DMS79 (cell line): ENCODE results near the gene ZSWIM3.
A peak's percentile ranks its signal among the peaks of the same experiment; 100 is the strongest.
"Not testable (repeated sequence)": the region's sequence is repeated elsewhere in the genome, so short reads cannot be mapped to it uniquely, and the experiment has no call there.

Experiments
- DNase-seq: peaks from one replicate; lab custom pipeline; 2025; lab: John Stamatoyannopoulos, UW

ZSWIM3 gene

DNA sequence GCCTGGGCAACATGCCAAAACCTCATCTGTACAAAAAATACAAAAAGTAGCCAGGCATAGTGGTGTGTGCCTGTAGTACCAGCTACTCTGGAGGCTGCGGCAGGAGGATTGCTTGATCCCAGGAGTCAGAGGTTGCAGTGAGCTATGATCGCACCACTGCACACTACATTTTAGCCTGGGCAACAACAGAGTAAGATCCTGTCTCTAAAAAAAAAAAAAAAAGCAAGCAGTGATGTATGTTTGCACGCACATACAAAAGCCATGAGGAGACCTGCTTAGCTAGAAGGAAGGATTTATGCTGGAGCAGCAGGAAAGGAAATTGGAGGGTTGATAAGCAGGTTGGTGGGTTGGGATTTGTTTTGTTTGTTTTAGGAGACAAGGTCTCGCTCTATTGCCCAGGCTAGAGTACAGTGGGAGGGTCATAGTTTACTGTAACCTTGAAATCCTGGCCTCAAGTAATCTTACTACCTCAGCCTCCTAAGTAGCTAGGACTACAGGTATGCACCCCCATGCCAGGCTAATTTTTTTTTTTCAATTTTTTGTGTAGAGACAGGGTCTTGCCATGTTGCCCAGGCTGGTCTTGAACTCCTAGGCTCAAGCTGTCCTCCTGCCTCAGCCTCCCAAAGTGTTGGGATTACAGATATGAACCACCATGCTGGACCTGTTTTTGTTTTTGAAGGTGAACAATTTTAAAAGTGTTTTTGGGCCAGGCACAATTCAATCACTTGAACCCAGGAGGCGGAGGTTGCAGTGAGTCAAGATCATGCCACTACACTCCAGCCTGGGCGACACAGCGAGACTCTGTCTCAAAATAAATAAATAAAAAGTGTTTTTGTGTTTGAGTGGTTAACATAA is 4.0 kb downstream of the ZSWIM3 start:
- no peak for DNase-seq

DNA sequence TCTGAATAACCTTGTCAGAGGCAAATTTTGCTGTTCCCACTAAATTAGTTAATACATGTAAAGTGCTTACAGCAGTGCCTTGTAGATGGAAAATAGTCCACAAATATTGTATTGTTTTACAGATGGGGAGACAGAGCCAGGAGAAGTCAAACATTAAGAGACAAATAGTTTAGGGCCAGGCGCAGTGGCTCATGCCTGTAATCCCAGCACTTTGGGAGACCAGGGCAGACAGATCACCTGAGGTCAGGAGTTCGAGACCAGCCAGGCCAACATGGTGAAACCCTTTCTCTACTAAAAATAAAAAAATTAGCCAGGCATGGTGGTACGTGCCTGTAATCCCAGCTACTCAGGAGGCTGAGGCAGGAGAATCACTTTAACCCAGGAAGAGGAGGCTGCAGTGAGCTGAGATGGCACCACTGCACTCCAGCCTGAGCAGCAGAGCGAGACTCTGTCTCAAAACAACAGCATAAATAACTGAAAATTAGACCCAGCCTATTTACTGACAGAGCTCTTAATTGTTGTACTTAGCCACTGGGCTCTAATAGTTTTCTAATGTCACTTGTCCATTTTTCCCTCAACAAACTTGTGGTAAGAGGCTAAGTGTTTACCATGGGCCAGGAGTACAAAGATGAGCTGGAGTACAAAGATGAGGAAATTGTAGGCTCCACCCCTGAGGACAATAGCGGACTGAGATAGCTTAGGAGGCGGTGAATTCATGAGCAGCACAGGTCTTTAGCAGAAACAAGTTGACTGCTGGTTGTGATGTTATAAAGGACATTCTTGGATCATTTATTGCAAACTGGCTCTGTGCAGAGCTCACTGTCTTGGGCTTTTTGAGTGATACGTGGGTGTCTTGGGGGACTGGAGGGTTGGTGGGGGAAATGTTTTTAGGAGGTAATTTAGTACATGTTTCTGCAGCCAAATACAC is 6.4 kb downstream of the ZSWIM3 start:
- no peak for DNase-seq

- DNase-seq, result no peak
Observed at GRCh38 chr20:45866454-45866853, 9.0 kb downstream of the ZSWIM3 start.

DNA sequence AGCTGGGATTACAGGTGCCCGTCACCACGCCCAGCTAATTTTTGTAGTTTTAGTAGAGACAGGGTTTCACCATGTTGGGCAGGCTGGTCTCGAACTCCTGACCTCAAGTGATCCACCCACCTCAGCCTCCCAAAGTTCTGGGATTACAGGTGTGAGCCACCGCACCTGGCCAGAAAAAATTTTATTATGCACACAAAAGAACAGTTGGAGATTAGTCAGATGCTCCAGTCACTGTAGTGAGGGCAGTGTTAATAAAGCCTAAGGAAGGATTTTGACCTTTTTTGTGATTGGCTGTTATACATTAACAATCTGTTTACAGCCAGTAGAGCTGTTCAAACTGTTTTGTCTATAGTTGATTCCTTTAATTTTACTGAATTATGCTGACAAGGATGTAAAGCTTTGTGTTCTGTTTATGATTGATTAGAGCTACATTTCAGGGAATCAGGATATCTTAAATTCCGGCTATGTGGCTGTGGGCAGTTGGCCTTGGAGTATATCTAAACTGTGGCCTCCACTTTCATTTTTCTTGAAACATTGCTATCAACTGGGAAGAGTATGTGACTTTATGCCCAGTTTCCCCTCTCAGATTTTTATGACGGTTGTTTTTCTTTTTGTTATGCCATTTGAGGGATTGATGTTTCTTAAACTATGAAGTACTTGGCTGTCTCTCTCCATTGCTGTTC is 9.9 kb downstream of the ZSWIM3 start:
- no peak for DNase-seq

DNA sequence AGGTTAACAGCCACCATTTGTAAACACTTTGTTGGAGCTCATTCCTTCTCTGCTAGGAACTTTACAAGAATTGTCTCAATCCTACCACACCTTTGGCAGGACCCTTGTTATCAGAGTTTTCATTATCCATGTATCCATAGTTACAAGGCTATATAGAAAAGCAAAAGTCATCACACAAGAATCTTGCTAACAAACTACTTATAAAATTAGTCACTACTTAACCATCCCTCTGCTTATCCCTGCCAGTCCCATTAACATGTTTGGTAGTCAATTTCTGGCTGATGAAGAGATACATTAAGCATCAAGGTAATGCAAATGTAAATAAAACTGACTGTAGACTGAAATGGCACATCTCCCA is 10.4 kb downstream of the ZSWIM3 start:
- DNase-seq, result no peak

DNA sequence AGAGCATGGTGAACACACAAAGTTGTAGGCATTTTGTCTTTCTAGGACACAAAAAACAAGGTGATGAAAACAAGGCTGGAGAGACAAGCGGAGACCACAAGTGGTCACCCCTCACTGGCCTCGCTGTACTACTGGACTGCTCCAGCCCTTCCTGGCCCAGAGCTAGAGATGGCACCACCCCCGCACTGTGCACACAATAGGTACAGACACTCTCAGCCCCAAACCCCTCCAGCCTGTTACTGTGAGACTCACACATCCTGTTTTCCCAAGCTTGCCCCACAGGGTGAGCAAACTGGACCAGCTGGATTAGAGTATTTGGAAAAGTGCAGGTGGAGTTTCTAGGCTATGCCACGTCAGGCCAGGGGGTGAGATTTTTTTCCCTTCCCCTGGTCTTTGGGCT is 15.2 kb downstream of the ZSWIM3 start:
- DNase-seq, result no peak

GRCh38 chr20:45873409-45874103 is 16.1 kb downstream of the ZSWIM3 start:
- DNase-seq, result no peak

- not testable (repeated sequence) for DNase-seq
Observed at GRCh38 chr20:45874104-45874481, 16.7 kb downstream of the ZSWIM3 start.

GRCh38 chr20:45874576-45874975 is 17.2 kb downstream of the ZSWIM3 start:
- no peak for DNase-seq

DNA sequence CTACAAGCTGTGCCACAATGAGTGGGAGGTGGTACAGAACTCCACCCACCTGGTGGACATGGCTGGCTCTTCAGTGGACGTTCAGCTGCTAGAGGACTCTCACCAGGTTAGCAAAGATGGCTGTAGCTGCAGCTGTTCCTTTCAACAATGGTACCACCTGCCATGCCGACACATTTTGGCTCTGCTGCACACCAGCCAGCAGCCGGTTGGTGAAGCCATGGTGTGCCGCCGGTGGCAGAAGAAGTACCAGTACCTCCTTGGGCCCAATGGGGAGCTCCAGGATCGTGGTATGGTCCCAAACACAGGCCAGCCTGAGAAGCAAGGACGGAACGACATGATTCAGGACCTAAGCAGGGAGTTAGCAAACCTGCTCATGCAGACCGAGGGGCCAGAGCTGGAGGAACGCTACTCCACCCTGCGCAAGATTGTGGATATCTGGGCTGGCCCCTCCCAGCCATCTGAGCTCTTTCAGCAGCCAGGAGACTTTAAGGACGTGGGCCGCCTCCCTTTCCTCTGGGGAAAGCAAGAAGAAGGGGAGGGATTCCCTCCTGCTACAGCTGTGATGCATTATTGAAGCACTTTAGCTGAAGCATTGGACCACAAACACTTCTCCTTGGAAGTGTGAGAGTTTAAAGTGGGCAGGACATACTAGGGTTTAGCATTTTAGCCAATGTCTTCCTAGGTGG is 20.8 kb downstream of the ZSWIM3 start:
- no peak for DNase-seq

DNA sequence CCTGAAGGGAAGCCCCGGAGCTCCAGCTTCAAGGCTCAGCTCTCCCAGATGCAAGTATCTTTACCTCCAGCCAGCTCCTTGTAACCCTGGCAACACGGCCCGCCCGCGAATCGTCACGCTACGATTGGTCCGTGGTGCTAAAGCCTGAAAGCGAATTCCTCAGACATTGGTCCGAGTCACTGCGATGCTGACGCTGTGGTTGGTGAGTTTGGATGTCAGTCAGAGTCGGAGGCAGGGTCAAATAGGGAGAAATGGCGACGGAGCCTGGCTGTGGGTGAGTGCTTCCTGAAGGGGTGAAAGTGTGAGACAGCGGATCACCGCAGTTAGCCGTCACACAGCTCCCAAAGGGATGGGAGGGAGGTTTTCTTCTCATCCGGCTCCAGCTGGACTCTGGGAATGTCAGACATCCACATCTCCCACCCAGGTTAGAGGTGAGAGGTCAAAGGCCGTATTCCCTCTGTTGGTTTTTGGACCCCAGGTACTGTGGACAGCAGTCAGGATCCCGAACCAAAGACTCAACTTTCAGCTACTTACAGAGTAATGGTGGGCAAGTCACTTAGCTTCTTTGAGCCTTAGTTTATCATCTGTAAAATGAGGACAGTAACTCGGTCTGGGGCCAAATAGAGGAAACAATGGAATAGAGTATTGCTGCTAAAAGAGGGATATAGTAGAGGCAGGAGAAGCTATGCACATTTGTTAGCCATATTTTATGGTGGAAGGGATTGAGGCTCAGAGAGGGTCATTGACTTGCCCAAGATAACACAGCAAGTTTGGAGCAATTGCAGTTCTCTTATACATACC is 23.8 kb downstream of the ZSWIM3 start, which contains the start of gene ZSWIM1:
Gene ZSWIM1, plus strand, starts transcription at position 240 of the 801 bp plus-strand sequence. CDS start 1,366 bp downstream, outside the sequence.
- DNase-seq, result peak; percentile 90

DNA sequence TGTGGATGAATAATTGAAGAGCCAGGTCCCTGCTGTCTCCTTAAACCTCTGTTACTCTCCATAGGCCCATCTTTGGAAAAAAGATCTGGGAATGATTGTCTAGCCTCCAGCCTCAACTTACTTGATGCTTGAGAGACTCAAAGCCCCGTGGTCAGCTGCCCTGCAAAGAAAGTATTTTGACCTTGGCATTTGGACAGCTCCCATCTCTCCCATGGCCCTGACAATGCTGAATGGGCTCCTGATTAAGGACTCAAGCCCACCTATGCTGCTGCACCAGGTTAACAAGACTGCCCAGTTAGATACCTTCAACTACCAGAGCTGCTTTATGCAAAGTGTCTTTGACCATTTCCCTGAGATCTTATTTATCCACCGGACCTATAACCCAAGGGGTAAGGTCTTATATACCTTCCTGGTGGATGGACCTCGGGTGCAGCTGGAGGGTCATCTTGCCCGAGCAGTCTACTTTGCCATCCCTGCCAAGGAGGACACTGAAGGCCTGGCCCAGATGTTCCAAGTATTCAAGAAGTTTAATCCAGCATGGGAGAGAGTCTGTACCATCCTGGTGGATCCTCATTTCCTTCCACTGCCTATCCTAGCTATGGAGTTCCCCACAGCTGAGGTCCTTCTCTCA is 25.2 kb downstream of the ZSWIM3 start:
- no peak for DNase-seq

- DNase-seq, result no peak
Observed at GRCh38 chr20:45883100-45883469, 25.7 kb downstream of the ZSWIM3 start.

- DNase-seq, result no peak
Observed at GRCh38 chr20:45886590-45887345, 29.4 kb downstream of the ZSWIM3 start.

- DNase-seq, result no peak
Observed at GRCh38 chr20:45887346-45887715, 29.9 kb downstream of the ZSWIM3 start, which contains the start of gene SPATA25. SPATA25 (minus strand) TSS chr20:45887622; CDS start chr20:45887590, 32 bp downstream.

GRCh38 chr20:45888681-45889080 is 31.3 kb downstream of the ZSWIM3 start:
- DNase-seq, result no peak

DNA sequence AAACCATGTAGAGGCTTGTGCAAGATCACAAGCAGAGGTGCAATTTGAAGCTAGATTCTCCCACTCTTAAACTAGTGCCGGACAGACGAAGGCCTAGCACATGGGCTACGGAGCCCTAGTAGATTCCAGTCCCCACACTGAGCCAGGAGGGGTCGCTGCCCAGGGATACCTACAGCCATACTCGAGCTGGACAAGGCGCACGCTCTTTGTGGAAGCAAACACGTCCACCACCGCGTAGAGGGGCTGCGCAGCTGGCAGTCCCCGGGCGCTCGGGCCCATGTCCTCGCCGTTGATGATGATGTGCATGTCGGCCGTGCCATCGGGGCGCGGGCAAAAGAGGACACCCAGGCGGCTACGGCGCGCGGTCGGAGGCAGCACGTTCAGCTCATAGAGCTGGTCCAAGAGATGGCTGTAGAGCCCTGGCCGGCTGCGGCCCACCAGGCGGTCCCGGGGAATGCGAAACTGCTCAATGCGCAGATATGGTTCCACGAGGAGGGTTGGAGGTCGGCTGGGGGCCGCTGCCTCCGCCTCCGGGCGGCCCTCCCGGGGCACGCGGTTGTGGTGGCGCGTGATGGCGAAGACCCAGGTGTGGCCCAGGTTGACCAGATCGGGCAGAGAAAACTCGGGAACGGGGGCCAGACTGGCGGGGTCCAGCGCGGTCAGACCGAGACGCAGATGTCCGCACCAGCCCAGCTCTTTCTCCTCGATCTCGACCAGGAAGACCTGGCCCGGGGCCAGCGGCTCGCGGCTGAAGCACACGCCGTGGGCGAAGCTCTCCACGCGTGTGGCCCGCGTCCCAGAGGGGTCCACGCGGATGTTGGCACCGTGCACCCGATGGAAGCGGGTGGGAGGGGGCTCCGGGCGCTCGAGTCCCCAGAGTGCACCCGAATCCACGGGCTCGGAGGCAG is 32.9 kb downstream of the ZSWIM3 start:
- no peak for DNase-seq
